ENCODE measurements around the gene PTPRE. TPM values are rescaled to one million over a fixed set of nuclear protein-coding genes. Genes with fewer than 3 reads are reported as not detected.

Gene PTPRE
- total RNA-seq, 1 donor from 2014 or later = 2.4 TPM

GRCh38 chr10:127867805-127868204 is 39.1 kb upstream of the PTPRE start:
- DNase-seq (ENCODE audit: low spot score, unreplicated experiment) = no peak
- Mint-ChIP-seq H3K4me1 (ENCODE audit: low read depth) (no peaks in the 10 kb centered on the region), H3K27me3 (no peaks in the 10 kb centered on the region), H3K9me3 (ENCODE audit: low read depth) (peaks cover 14% of the 10 kb centered on the region), H3K4me3 (ENCODE audit: low read depth) (no peak overlapping the region), H3K36me3 (ENCODE audit: insufficient read depth) (no peaks in the 10 kb centered on the region), H3K27ac (no peak overlapping the region)
- no peak for TF ChIP-seq CTCF (IDR thresholded peaks at IDR 0.05; ENCODE audit: unreplicated experiment)

DNA sequence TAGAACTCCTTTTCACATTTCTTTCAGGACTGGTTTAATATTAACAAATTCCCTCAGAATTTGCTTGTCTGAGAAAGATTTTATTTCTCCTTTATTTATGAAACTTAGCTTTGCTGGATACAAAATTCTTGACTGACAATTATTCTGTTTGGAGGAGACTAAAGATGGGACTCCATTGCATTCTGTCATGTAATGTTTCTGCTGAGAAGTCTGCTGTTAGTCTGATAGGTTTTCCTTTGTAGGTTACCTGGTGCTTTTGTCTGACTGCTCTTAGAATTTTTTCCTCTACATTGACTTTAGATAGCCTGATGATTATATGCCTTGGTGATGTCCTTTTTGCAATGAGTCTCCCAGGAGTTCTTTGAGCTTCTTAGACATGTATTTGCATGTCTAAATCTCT is 37.6 kb upstream of the PTPRE start:
- no peak overlapping the region for H3K27ac Mint-ChIP-seq
- H3K27me3 Mint-ChIP-seq = no peaks in the 10 kb centered on the region
- no peaks in the 10 kb centered on the region for H3K36me3 Mint-ChIP-seq (ENCODE audit: insufficient read depth)
- H3K9me3 Mint-ChIP-seq (ENCODE audit: low read depth) = peaks cover 4% of the 10 kb centered on the region
- no peaks in the 10 kb centered on the region for H3K4me1 Mint-ChIP-seq (ENCODE audit: low read depth)
- H3K4me3 Mint-ChIP-seq (ENCODE audit: low read depth) = no peak overlapping the region
- no peak for TF ChIP-seq CTCF (IDR thresholded peaks at IDR 0.05; ENCODE audit: unreplicated experiment)
- DNase-seq (ENCODE audit: low spot score, unreplicated experiment) = no peak

DNA sequence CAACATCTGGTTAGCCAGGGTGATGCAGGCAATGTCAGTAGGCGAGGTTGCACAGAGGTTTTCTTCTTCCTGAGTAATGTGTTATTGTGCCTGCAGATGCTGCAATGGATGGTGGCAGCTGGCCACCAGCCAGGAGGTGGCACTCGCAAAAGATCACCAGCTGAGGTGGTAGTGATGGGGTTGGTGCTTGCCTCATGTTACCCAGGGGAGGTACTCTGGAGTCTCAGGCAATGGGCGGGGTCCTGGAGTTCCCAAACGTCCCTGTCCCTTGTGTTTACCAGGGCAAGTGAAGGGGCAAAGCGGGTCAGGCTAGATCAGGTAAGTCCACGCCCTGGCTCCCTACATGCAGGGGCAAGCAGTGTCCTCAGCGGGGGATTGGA is 35.3 kb upstream of the PTPRE start:
- no peak for DNase-seq (ENCODE audit: low spot score, unreplicated experiment)
- peaks cover 4% of the 10 kb centered on the region for H3K9me3 Mint-ChIP-seq (ENCODE audit: low read depth)
- no peak overlapping the region for H3K4me3 Mint-ChIP-seq (ENCODE audit: low read depth)
- H3K27ac Mint-ChIP-seq = no peak overlapping the region
- no peaks in the 10 kb centered on the region for H3K27me3 Mint-ChIP-seq
- peaks cover 2% of the 10 kb centered on the region for H3K4me1 Mint-ChIP-seq (ENCODE audit: low read depth)
- no peaks in the 10 kb centered on the region for H3K36me3 Mint-ChIP-seq (ENCODE audit: insufficient read depth)
- no peak for TF ChIP-seq CTCF (IDR thresholded peaks at IDR 0.05; ENCODE audit: unreplicated experiment)

- no peak for TF ChIP-seq CTCF (IDR thresholded peaks at IDR 0.05; ENCODE audit: unreplicated experiment)
- Mint-ChIP-seq H3K9me3 (ENCODE audit: low read depth) (peaks cover 4% of the 10 kb centered on the region), H3K4me3 (ENCODE audit: low read depth) (no peak overlapping the region), H3K27me3 (no peaks in the 10 kb centered on the region), H3K36me3 (ENCODE audit: insufficient read depth) (no peaks in the 10 kb centered on the region), H3K27ac (no peak overlapping the region), H3K4me1 (ENCODE audit: low read depth) (peaks cover 2% of the 10 kb centered on the region)
- DNase-seq (ENCODE audit: low spot score, unreplicated experiment) = no peak
These were observed 34.7 kb upstream of the PTPRE start for GRCh38 chr10:127872011-127872761.

DNA sequence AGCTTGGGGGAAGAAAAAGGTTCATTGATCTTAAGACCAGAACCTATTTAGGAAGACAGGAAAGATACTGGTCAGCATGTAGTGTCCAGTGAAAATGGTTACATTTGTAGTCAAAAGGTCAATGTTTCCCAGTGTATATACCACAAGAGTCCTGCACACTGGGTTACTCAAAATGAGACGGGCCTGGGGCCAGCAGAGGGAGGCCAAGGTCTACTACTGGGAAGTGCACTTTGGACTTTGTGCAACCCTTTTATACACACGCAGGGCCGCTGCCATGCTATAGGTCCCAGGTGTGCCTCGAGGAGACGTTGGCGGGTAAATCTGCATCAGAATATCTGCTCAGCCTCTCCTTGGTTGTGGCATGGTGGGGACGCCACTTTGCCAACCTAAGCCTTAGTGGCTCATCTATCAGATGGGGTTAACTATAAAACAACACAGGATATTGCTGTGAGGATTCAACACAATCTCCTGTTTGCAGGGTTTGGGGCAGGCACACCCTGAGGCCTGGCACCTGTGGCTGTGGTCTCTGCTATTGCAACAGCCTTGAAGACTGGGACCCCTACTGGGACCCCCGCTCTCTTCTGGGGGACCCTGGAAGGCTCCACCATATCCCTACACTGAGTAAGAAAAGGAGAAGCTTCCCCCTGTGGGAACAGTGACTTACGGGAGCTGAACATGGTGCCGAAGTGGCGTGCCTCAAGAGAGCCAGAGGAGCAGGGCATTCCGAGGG is 33.9 kb upstream of the PTPRE start:
- DNase-seq (ENCODE audit: low spot score, unreplicated experiment) = no peak
- Mint-ChIP-seq H3K27me3 (no peaks in the 10 kb centered on the region), H3K4me1 (ENCODE audit: low read depth) (peaks cover 2% of the 10 kb centered on the region), H3K9me3 (ENCODE audit: low read depth) (peaks cover 4% of the 10 kb centered on the region), H3K27ac (no peak overlapping the region), H3K36me3 (ENCODE audit: insufficient read depth) (no peaks in the 10 kb centered on the region), H3K4me3 (ENCODE audit: low read depth) (no peak overlapping the region)
- TF ChIP-seq CTCF (IDR thresholded peaks at IDR 0.05; ENCODE audit: unreplicated experiment) = peak; percentile 48

Data from progenitor cell of endocrine pancreas (in vitro differentiated cells).